DND-41 (cell line): ENCODE results near the gene MAP2K2.

Experiments used
- ATAC-seq: fragments of 200-7000 bp; cut with Tn5 transposase; 3 replicates; pipeline ENCODE4 v1.9.1; 2021; ENCODE audit warnings: low read depth; ENCODE audit not compliant: insufficient read depth
- DNase-seq: peaks from one replicate; pipeline ENCODE4 v3.0.0-alpha.2; 2020
- H2AFZ ChIP-seq: 2 replicates; pipeline ENCODE4 v1.6.0; 2012; ENCODE audit warnings: low read depth, low read length
- H3K27ac ChIP-seq: 2 replicates; pipeline ENCODE4 v1.5.1; 2012; ENCODE audit warnings: low read length, inconsistent platforms
- H3K27me3 ChIP-seq: fragments of 200-600 bp; sonication (generic); 2 replicates; pipeline ENCODE4 v1.6.0; 2012; ENCODE audit warnings: low read length, mild to moderate bottlenecking, inconsistent platforms; ENCODE audit not compliant: insufficient read depth, poor library complexity
- H3K36me3 ChIP-seq: 2 replicates; pipeline ENCODE4 v1.5.1; 2012; ENCODE audit warnings: low read length, inconsistent platforms; ENCODE audit not compliant: insufficient read depth
- H3K4me1 ChIP-seq: 2 replicates; pipeline ENCODE4 v1.5.1; 2012; ENCODE audit warnings: mild to moderate bottlenecking, low read length; ENCODE audit not compliant: insufficient read depth
- H3K4me2 ChIP-seq: 2 replicates; pipeline ENCODE4 v1.6.0; 2012; ENCODE audit warnings: mild to moderate bottlenecking, moderate library complexity, low read length, inconsistent platforms; ENCODE audit not compliant: insufficient read depth
- H3K4me3 ChIP-seq, 2 experiments: fragments of 200-600 bp in 1 of 2; shearing (Covaris generic) in 1 of 2; 2 replicates each; pipeline ENCODE4 v1.5.1; 2012 to 2016; ENCODE audit warnings: inconsistent platforms in 2 of 2, low read length in 2 of 2, mild to moderate bottlenecking in 2 of 2, low read depth in 1 of 2, moderate library complexity in 1 of 2
- H3K79me2 ChIP-seq: 2 replicates; pipeline ENCODE4 v1.6.0; 2012; ENCODE audit warnings: low read length, inconsistent platforms; ENCODE audit not compliant: insufficient read depth
- H3K9ac ChIP-seq: 2 replicates; pipeline ENCODE4 v1.6.0; 2012; ENCODE audit warnings: low read depth, mild to moderate bottlenecking, inconsistent platforms, low read length, moderate library complexity
- H3K9me3 ChIP-seq: 2 replicates; pipeline ENCODE4 v1.5.1; 2012; ENCODE audit warnings: low read length, moderate library complexity, mild to moderate bottlenecking, inconsistent platforms; ENCODE audit not compliant: insufficient read depth, severe bottlenecking
- H4K20me1 ChIP-seq: 2 replicates; pipeline ENCODE4 v1.6.0; 2012; ENCODE audit warnings: low read length; ENCODE audit not compliant: insufficient read depth
- EZH2 ChIP-seq: IDR thresholded peaks from 3 replicates; pipeline ENCODE4 v1.6.1; 2012; ENCODE audit warnings: borderline replicate concordance, low read depth, mild to moderate bottlenecking, moderate library complexity, low read length, inconsistent platforms; ENCODE audit not compliant: severe bottlenecking
- TF ChIP-seq, protein P1 (sequence below): IDR thresholded peaks from 2 replicates; pipeline ENCODE4 v1.5.1; 2012; ENCODE audit warnings: borderline replicate concordance, low read length, moderate library complexity, mild to moderate bottlenecking; ENCODE audit not compliant: poor library complexity, severe bottlenecking; ENCODE audit errors: extremely low read depth

Gene MAP2K2

DNA sequence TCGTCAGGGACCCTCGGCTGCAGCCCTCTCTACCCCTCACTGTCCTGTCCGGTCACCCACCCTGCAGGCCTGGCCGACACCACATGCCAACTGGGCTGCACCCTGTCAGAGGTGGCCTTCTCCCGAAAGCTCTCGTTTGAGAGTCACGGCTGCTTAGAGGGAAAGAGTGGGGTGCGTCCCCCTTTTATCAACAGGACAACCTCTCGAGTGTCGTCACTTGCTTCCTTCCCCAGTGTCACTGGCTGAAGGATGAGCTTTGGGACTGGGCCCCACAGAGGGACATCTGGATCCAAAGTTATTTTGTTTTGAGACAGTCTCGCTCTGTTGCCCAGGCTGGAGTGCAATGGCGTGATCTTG, 28.5 kb downstream of the MAP2K2 start:
- H4K20me1 ChIP-seq: peaks cover 6% of the 10 kb centered on the region
- H3K36me3 ChIP-seq: peaks cover 90% of the 10 kb centered on the region

GRCh38 chr19:4094761-4095487, 29.0 kb downstream of the MAP2K2 start:
- Histone ChIP-seq H3K4me1 (peaks cover 11% of the 10 kb centered on the region), H3K27me3 (no peaks in the 10 kb centered on the region), H3K27ac (no peak overlapping the region), H3K4me3 (no peak overlapping the region), H4K20me1 (peaks cover 10% of the 10 kb centered on the region), H3K9me3 (no peaks in the 10 kb centered on the region), H3K79me2 (no peaks in the 10 kb centered on the region), H2AFZ (no peak overlapping the region), H3K9ac (no peak overlapping the region), H3K36me3 (peaks cover 90% of the 10 kb centered on the region), H3K4me2 (no peak overlapping the region)
- ATAC-seq (no peak), DNase-seq (no peak)
- no peak for TF ChIP-seq EZH2
- TF ChIP-seq, protein P1, sequence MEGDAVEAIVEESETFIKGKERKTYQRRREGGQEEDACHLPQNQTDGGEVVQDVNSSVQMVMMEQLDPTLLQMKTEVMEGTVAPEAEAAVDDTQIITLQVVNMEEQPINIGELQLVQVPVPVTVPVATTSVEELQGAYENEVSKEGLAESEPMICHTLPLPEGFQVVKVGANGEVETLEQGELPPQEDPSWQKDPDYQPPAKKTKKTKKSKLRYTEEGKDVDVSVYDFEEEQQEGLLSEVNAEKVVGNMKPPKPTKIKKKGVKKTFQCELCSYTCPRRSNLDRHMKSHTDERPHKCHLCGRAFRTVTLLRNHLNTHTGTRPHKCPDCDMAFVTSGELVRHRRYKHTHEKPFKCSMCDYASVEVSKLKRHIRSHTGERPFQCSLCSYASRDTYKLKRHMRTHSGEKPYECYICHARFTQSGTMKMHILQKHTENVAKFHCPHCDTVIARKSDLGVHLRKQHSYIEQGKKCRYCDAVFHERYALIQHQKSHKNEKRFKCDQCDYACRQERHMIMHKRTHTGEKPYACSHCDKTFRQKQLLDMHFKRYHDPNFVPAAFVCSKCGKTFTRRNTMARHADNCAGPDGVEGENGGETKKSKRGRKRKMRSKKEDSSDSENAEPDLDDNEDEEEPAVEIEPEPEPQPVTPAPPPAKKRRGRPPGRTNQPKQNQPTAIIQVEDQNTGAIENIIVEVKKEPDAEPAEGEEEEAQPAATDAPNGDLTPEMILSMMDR: no peak

More for the DNA sequence above, 28.5 kb downstream of the MAP2K2 start:
- ATAC-seq (no peak), DNase-seq (no peak)
- Histone ChIP-seq H3K27ac (no peak overlapping the region), H3K9ac (no peak overlapping the region), H2AFZ (no peak overlapping the region), H3K79me2 (no peaks in the 10 kb centered on the region), H3K4me2 (no peak overlapping the region), H3K4me1 (peaks cover 6% of the 10 kb centered on the region), H3K27me3 (no peaks in the 10 kb centered on the region), H3K4me3 (no peak overlapping the region), H3K9me3 (no peaks in the 10 kb centered on the region)
- no peak for TF ChIP-seq EZH2
- TF ChIP-seq, protein P1: no peak

DNA sequence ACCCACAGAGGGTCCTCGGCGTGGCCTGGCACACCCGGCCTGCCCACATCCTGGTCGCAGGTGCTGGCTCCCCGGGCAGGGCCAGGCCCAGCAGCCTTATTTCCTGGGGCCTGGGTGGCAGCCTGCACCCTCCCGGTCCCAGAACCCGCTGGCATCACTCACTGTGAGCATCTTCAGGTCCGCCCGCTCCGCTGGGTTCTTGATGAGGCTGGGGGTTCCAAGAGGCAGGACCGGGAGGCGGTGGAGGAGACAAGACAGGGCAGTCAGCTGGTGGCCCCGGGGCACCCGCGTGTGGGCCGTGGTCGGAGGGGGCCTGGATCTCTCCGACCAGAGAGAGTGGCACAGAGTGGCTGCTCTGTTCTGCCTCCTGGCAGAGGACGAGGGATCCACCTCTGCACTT, 29.6 kb downstream of the MAP2K2 start:
- Histone ChIP-seq H3K4me1 (peaks cover 18% of the 10 kb centered on the region), H3K27ac (no peak overlapping the region), H3K4me2 (no peak overlapping the region), H3K79me2 (no peaks in the 10 kb centered on the region), H3K9me3 (no peaks in the 10 kb centered on the region), H2AFZ (no peak overlapping the region), H3K36me3 (peaks cover 87% of the 10 kb centered on the region), H3K4me3 (no peak overlapping the region), H3K9ac (no peak overlapping the region), H4K20me1 (peaks cover 14% of the 10 kb centered on the region), H3K27me3 (no peaks in the 10 kb centered on the region)
- DNase-seq (no peak), ATAC-seq (no peak)
- TF ChIP-seq, protein P1: no peak
- no peak for TF ChIP-seq EZH2
